Stimulated activated CD8-positive, alpha-beta memory T cell treated with anti-CD3 and anti-CD28 coated beads, Interleukin-4, amount 100 ng/mL, for 1 hour (primary cell): Measurements from ENCODE around the gene KRTAP12-1.
"Not testable (repeated sequence)": the region's sequence is repeated elsewhere in the genome, so short reads cannot be mapped to it uniquely, and the experiment has no call there.

Experiments used
- DNase-seq, 2 donors: peaks; one replicate each; pipeline ENCODE4 v3.0.0-alpha.2; 2020; ENCODE audit warnings: low read depth in 2 of 2, low spot score in 1 of 2

The KRTAP12-1 gene

DNA sequence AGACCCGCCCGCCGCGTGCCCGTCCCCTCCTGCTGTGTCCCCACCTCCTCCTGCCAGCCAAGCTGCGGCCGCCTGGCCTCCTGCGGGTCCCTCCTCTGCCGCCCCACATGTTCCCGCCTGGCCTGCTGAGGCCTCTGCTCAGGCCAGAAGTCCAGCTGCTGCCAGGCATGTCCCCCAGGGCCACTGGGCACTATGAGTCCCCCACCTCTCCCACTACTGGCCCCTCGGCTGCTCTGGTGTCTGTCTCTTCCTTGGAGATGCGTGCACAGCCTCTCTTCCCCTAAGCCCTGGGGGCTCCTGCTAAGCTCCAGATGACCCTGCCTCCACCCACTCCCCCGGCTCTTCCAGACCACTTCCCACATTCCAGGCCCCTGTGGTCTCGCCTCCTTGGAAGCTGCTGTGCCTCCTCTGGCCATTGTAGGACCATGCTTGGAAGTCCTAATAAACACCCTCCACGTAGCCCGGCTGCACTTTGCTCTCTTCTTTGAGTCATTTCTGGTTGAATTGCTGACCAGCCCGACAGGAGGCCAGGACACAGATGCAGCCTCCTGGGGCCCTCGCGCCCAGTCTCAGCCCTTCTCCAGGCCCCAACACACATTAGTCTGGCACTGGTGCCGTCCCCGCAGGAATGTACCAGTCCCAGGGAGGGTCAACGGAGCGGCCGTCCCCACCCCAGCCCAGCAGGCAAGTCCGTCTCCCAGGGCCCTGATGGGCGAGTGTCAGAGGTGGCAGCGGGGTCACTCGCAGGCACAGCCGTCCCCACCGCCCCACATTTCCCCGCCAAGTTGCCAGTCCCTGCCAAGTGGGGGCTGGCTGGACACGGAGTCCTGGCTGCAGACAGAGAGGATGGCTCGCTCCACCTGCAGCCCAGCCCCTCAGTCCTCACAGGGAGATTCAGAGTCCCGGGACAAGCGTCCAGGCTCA lies 16.1 kb upstream of the KRTAP12-1 start:
- no peak for DNase-seq

DNA sequence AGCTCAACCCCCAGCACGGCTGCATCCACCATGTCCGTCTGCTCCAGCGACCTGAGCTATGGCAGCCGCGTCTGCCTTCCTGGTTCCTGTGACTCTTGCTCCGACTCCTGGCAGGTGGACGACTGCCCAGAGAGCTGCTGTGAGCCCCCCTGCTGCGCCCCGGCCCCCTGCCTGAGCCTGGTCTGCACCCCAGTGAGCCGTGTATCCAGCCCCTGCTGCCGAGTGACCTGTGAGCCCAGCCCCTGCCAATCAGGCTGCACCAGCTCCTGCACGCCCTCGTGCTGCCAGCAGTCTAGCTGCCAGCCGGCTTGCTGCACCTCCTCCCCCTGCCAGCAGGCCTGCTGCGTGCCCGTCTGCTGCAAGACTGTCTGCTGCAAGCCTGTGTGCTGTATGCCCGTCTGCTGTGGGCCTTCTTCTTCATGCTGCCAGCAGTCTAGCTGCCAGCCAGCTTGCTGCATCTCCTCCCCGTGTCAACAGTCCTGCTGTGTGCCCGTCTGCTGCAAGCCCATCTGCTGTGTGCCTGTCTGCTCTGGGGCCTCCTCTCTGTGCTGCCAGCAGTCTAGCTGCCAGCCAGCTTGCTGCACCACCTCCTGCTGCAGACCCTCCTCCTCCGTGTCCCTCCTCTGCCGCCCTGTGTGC lies 15.3 kb upstream of the KRTAP12-1 start, which contains the start of gene KRTAP10-12:
Gene KRTAP10-12, plus strand, starts transcription at position 1 of the 639 bp plus-strand sequence. Its CDS starts 30 bp downstream, at position 31.
- not testable (repeated sequence) for DNase-seq

DNA sequence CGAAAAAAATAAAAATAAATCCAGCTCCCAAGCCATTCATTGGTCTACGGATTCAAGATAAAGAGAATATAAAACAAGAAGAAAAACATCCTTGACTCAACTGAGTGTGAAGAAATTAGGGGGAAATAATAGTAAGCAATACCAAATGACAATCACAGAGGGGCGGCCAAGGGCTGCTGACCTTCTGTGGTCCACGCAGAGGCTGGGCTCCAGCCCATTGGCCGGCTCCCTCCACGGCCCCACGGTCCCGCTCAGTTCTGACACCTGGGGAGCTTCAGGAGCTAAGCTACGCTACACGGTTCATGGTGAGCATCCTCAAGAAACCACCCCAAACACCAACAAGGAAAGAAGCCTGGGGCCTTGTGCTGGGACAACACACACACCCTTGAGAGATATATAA lies 14.6 kb upstream of the KRTAP12-1 start:
- no peak for DNase-seq

DNA sequence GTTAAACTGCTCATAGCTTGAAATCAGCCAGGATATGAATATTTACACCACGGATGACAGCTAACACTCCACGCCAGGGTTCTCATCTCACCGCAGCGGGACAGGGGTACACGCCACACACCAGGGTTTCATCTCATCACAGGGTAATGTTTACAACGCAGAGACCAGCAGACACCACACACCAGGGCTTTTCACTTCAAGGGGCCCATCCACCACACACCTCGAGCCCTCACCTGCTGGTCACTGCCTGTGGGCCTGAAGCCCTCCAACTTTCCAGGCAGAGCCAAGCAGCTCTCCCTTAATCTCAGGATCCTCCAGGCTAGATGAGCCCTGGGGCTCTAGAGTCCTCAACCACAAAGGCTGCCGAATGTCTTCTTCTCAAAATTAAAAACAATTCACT lies 13.7 kb upstream of the KRTAP12-1 start:
- DNase-seq, result no peak

DNA sequence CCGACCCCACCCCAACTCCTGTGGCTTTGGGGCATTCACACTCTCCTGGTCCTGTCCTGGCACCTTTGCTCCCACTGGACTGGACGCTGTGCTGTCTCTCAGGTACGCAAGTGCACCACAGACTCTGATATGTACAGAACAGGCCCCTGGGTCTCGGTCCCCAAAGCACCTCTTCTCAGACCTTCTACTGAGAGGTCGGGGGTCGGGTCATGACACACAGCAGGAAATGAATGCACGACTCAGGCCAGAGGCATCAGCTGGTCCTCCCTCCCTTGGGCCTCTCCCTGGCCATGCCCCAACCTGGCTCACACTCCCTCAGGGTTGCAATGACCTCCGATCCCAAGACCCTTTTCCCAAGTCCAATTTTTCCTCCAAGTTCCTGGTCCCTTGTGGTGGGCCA lies 13.2 kb upstream of the KRTAP12-1 start:
- DNase-seq, result no peak

DNA sequence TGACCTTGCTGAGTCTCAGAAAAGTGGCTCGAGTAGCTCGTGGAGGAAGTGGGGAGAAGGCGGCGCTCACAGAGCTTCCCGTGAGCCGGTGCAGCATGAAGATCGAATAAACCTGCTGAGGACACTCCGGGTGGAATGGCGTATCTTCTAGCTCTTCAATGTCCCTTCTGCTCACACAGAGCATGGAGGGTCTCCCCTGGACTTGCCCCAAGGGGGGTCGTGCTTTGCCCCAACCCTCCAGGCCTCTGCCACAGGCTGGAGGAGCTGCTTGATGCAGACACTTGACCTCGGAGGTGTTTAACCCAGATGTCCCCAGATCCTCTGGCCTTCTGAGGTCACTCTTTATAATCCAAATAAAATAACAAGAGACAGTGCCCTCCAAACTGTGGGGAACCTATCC lies 12.8 kb upstream of the KRTAP12-1 start:
- DNase-seq, result no peak

DNA sequence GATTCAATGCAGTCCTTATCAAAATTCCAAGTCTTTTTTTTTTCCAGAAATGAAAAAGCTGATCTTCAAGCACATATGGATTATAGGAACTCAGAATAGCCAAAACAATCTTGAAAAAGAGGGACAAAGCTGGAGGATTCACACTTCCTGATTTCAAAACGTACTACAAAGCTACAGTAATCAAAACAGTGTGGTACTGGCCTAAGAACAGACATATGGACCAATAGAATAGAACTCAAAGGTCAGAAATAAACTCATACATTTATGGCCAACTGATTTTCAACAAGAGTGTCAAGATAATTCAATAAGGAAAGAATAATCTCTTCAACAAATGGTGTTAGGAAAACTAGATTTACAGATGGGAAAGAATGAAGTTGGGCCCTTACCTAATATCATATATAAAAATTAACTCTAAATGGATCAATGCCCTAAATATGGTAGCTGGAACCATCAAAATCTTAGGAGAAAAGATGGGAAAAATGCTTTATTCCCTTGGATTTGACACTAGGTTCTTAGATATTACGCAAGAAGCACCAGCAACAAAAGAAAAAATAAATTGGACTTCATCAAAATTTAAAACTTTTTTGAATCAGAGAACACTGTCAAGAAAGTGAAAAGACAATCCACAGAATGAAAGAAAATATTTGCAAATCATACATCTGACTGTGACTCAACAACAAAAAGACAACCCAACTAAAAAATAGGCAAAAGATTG lies 11.0 kb upstream of the KRTAP12-1 start:
- DNase-seq, result no peak

DNA sequence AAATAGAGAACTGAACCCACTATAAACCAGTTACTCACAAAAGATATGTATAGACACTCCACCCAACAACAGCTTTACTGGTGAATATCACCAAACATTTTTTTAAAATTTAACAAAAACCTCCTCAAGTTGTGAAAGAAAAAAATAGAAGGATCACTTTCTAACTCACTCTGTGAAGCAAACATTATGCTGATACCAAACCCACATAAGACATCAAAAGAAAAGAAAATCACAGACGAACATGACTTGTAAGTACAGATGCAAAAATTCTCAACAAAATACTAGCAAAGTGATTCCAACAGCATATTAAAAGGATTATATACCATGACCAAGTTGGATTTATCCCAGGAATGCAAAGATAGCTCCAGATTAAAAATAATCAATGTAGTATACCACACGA lies 9.7 kb upstream of the KRTAP12-1 start:
- no peak for DNase-seq

DNA sequence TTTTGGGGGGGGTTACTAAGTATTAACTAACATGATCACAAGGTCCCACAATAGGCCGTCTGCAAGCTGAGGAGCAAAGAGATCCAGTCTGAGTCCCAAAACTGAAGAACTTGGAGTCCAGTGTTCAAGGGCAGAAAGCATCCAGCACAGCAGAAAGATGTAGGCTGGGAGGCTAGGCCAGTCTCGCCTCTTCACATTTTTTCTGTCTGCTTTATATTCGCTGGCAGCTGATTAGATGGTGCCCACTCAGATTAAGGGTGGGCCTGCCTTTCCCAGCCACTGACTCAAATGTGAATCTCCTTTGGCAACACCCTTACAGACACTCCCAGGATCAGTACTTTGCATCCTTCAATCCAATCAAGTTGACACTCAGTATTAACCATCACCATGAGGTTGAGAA lies 7.8 kb upstream of the KRTAP12-1 start:
- not testable (repeated sequence) for DNase-seq

DNA sequence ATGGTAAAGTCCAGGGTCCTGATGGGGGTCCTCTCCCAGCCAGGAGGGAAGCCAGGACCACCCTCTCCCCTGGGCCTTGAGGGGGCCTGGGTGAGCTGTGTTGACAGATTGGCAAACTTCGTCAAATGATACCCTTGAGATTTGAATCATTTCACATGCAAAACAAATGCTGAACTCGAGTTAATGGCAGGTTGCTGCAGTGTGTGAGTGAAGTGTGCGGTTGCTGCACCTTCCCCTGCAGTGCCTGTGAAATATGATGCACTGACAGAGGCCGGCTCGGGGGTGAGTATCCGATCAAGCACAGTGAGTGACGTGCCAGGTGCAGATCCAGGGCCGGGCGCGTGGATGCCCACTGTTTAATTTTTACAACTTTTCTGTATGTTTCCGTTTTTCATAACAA lies 5.7 kb upstream of the KRTAP12-1 start:
- DNase-seq, result no peak

DNA sequence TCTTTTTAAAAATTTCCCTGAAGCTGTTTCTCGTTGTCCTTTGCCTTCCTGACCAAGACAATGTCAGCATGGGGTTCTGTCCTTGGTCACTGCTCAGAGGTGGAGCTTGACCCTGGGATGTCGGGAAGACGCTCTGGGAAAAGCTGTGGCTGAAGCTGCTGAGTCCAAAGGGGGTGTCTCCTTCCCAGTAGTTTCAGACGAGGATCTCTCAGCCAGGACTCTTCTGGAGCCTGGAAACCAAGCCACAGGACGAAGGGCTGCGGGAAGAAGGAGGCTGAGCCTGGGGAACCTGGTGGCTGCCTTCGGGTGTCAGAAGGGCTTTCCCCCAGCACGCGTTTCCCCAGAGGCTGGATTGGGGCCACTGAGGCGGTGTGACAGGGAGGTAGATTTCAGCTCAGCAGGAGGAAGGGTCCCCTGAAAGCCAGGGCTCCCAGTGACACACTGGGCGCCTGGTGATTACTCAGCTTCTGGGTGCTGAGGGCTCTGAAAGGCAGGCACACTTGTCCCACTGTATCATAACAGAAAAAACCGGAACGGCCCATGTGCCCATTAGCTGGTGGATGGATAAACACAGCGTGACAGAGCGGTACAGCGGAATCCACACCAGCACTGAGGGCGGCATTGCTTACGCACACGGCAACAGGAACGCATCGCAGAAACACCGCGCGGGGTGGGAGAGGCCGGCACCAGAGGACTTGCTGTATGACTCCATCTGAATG lies 5.0 kb upstream of the KRTAP12-1 start:
- DNase-seq, result no peak

DNA sequence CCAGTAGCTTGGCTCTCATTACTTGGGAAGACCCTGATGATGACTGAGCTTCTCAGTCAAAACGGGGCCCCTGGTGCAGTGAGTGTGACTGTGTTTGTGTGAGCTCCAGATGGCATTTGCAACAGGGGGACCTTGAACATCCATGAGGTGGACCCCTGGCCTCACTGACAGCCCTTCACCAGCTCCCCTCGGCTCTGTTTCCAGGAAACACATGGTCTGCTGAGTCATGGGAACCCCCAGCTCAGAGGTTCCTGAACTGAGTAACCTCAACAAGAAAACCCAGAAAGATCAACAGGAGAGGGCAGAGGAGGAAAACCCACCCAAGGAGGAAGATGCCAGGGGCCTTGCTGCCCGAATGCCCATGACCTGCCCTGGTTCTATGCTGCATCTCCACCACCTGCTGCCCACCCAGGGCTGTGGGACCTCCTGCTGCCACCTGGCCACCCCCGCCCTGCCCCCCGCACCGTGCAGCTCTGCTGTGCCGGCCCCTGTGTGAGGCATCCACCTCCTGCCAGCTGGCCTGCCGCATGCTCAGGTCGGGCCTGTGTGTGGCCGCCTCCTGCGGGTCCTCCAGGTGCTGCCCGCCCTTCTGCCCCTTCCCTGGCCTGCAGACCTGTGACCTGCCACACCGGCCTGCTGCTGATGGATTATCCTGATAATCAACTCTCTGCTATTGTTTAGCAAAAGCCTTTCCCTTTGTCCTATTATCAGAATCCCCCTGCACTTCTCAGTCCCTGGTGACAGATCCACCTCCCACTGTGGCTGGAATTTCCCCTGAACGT lies 4.2 kb upstream of the KRTAP12-1 start:
- DNase-seq, result no peak

DNA sequence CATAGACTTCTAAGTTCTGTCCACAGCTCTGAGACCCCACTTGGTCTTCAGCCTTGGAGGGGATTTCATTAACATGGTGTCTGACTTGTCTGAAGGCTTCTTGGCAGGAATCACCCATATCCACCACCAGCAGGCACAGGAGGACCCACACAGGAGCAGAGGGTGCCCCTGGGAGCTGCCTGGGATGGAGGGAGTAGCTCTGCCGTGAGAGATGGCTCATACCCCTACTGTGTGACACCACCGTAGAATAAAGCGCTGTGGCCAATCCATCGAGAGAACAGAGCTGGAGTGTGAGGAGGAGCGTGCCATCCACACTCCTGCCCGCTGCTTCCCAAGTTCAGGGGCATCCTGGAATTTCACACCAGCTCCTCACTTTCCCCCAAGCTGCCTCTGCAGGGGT lies 3.1 kb upstream of the KRTAP12-1 start:
- DNase-seq, result not testable (repeated sequence)

DNA sequence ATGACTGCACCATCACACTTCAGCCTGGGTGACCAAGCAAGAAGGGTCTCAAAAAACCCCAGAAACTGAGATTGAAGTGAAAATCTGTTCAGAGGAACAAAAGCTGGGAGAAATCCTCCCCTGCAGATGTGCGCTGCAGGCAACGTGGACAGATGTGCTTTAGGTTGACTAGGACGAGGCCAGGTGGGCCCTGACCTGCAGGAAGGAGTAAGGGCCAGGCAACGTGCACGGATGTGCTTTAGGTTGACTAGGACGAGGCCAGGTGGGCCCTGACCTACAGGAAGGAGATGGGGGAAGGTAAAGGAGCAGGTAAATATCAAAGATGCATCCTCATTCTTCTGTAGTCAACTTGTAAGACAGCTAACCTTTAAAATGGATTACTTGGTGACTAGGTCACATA lies 2.5 kb upstream of the KRTAP12-1 start:
- no peak for DNase-seq

DNA sequence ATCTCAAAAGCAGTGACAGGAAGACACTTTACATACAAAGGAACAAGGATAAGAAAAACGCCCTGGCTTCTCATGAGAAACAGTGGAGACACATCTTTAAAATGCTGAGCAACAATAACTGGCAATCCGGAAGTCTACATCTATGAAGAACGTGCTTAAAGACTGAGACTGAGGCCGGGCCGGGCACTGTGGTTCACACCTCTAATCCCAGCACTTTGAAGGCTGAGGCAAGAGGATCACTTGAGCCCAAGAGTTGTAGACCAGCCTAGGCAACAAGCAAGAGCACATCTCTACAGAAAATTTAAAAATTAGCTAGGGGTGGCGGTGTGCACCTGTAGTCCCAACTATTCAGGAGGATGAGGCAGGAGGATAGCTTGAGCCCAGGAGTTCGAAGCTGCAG lies 2.1 kb upstream of the KRTAP12-1 start:
- DNase-seq, result no peak

DNA sequence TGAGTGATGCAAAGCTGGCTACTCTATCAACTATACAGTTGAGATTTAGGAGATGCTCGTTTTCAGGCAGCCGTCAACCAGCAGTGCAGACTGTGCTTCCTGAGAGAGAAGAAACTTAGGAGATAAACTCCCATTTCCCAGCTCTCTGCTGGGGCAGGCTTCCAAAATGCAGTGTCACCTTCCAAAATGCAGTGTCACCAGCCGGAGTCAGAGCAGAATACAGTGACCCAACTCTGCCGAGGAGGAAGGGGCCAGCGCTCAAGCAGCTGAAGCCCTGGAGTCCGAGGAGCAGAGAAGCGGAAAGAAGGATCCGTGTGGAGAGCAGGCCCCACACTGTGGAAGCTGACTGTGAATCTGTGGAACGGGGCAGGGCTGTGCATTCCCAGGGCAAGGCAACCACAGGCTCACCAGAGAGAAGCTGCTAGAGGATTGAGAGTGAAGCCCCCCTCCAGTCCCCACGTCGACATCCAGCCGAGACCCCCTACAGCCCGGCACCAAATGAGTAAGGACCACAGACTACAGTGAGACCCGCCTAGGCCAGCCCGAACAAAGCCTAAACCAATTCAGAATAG lies 703 bp upstream of the KRTAP12-1 start:
- no peak for DNase-seq

DNA sequence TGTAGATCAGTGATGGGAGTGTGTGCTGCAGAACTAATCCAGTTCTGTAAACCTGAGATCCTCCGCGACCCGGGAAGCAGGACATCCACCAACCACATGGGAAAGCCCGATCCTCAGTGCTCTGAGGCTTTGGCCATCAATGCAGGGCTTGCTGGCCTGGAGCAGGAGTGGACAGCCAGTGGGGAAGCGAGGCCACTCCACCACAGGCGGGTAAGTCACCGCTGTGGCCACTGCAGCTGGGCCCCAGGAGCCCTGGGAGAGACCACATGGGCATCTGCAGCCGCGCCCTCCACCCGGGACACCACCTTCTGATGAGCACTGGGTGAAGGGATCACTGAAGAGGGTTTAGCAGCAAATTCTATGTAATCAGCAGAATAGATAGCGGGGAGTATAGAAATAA lies 811 bp downstream of the KRTAP12-1 start:
- DNase-seq, result no peak

DNA sequence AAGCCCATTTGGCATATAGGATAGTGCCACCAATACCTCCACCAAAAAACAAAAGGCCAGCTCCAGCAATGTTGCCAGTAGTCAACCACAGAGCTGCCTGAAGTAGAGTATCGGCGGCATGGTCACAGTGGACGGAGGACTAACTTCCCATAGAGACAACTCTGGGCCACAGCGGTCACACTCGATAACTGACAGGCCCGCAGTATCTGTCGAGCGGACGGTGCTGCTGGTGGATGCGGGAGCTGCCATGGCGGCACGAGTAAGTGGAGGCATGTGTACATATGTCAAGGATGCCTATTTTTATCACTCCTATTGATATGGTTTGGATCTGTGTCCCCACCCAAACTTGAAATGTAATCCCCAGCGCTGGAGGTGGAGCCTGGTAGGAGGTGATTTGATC lies 4.1 kb downstream of the KRTAP12-1 start:
- no peak for DNase-seq

DNA sequence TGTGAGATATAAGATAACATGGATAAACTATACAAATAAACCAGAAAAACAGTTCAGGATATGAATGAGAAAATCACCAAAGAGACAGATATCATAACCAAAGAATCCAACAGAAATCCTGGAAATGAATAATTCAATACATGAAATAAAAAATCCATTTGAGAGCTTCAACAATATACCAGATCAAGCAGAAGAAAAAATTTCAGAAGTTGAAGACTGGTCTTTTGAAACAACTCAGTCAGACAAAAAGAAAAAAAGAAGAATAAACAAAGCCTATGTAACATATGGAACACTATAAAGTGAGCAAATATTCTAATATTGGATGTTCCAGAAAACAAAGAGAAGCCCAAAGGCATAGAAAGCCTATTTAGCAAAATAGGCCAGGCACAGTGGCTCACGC lies 10.1 kb downstream of the KRTAP12-1 start:
- no peak for DNase-seq
